HUES6 (cell line): Measurements from ENCODE around the gene FGF11.

Source experiments
- H3K27ac ChIP-seq: 2 replicates; pipeline ENCODE4 v1.7.0; 2013; ENCODE audit warnings: low read depth, mild to moderate bottlenecking, low read length, inconsistent platforms
- H3K27me3 ChIP-seq: 2 replicates; pipeline ENCODE4 v1.6.1; 2013; ENCODE audit warnings: low read length; ENCODE audit not compliant: control insufficient read depth, insufficient read depth
- H3K36me3 ChIP-seq: 2 replicates; pipeline ENCODE4 v1.6.1; 2013; ENCODE audit warnings: low read length; ENCODE audit not compliant: control insufficient read depth, insufficient read depth
- H3K4me1 ChIP-seq: 2 replicates; pipeline ENCODE4 v1.6.1; 2013; ENCODE audit warnings: low read length; ENCODE audit not compliant: control insufficient read depth, insufficient read depth
- H3K4me3 ChIP-seq: 2 replicates; pipeline ENCODE4 v1.5.1; 2013; ENCODE audit warnings: low read depth, low read length
- H3K9ac ChIP-seq: one replicate; pipeline ENCODE4 v1.6.1; 2013; ENCODE audit warnings: mild to moderate bottlenecking, low read length
- H3K9me3 ChIP-seq: 2 replicates; pipeline ENCODE4 v1.6.1; 2013; ENCODE audit warnings: low read depth, low read length; ENCODE audit not compliant: control insufficient read depth, insufficient read depth

FGF11 gene

DNA sequence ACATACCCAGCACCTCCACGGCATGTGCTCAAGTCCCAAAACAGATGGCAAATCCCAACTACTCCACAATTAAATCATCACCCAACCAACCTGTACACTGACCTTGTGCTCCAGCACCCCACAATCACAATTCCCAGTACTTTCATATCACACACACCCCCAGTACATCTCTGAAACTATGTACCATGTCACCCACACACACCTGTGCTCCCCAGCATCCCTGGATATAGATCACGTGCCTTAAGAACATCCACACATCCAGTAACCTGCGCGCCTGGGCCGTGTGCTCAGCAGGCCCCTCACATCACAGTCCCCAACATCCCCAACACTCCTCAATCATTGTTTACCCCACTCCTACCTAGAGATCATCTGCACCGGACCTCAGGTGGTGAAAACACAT lies 29.6 kb upstream of the FGF11 start:
- H3K9ac ChIP-seq, result no peak overlapping the region
- H3K27me3 ChIP-seq, result peaks cover 4% of the 10 kb centered on the region; the same call in 1 of the 2 replicates
- peaks cover 34% of the 10 kb centered on the region for H3K36me3 ChIP-seq
- H3K27ac ChIP-seq, result no peak overlapping the region
- H3K9me3 ChIP-seq, result no peaks in the 10 kb centered on the region
- H3K4me1 ChIP-seq, result peaks cover 22% of the 10 kb centered on the region
- no peak overlapping the region for H3K4me3 ChIP-seq

DNA sequence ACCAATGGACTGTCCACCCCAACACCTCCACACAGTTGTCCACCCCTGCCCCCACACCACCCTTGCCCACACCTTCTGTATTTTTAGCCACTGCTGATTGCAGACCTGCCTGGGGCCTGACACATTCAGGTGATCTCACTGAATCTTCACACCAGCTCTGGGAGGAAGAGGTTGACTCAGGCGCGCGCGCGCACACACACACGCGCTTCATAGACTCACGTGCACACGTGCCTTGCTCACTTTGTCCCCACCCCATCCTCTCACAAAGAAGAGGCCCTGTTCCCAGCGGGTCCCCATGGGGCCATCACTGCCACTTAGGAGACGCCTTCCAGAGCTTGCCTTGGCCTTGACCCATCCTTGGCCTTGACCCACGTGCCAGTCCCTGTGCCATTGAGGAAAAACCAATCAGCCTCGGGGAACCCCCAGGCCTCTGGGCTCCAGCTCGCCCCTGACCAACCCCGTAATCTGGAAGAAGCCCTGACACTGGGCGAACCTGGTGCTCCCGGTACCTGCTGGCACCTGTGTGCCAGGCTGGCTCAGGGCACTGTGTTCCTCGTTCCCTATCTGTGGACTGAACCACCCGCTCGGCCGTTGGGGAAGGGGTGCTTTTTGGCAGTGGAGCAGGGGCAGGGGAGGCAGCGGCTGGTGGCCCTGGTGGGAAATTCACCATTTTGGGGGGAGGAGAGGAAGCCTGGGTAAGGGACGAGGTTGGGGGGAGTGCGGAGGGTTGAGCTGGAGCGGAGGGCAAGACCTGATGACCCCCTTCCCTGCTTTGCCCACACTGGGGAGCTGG lies 28.5 kb upstream of the FGF11 start:
- Histone ChIP-seq H3K9me3 (no peaks in the 10 kb centered on the region), H3K27me3 (peaks cover 4% of the 10 kb centered on the region; the same call in 1 of the 2 replicates), H3K4me3 (no peak overlapping the region), H3K27ac (no peak overlapping the region), H3K4me1 (peaks cover 22% of the 10 kb centered on the region), H3K9ac (no peak overlapping the region), H3K36me3 (peaks cover 46% of the 10 kb centered on the region)

DNA sequence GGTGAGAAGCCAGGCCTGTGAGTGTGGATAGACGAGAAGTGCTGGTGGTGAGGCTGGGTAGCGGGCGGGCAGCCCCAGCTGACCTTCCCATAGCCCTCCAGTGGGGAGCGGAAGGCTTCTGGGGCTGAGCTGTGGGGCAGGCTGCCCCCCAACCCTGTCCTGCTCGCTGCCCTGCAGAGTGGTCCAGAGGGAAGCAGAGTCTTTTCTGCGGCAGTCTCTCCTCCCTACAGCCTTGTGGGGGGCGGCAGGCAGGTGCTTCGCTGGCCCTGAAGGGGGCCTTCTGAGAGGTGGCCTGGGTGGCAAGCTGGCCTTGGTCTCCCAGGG lies 27.9 kb upstream of the FGF11 start:
- H3K9ac ChIP-seq, result no peak overlapping the region
- peaks cover 18% of the 10 kb centered on the region for H3K4me1 ChIP-seq
- peaks cover 51% of the 10 kb centered on the region for H3K36me3 ChIP-seq
- peaks cover 4% of the 10 kb centered on the region; the same call in 1 of the 2 replicates for H3K27me3 ChIP-seq
- H3K9me3 ChIP-seq, result no peaks in the 10 kb centered on the region
- H3K27ac ChIP-seq, result no peak overlapping the region
- H3K4me3 ChIP-seq, result no peak overlapping the region

DNA sequence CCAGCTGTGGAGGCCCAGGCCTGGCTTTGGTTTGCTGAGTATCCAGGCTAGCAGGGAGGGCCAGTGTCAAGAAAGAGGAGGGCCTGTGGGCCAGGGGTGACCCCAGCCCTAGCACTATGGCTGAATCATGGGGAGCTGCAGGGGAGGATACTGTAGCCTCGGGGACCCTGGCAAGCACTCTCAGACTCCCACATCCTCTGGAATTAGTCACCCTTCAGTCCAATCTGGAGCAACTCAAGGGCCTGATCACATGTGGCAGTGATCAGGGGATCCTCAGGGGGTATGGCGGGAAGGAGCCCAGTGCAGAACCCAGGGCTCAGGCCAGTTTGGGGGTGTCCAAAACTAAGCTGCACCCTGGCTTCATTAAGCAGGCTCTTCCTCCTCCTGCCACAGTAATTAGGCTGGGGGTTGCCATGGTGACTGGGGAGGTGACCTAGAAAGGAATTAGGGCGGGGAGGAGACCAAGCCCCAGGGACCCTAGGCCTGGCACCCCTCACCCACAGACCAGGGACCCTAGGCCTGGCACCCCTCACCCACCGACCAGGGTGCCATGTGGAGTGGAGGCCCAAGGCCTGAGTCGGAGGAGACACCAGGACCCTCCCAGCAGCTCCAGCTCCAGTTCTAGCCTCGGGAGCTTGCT lies 25.8 kb upstream of the FGF11 start:
- Histone ChIP-seq H3K9ac (no peak overlapping the region), H3K9me3 (no peaks in the 10 kb centered on the region), H3K4me3 (no peak overlapping the region), H3K4me1 (0 out of 2 replicates have a peak, but pooled peaks cover 6% of the 10 kb centered on the region), H3K27ac (no peak overlapping the region), H3K36me3 (peaks cover 64% of the 10 kb centered on the region), H3K27me3 (peaks cover 3% of the 10 kb centered on the region; the same call in 1 of the 2 replicates)

DNA sequence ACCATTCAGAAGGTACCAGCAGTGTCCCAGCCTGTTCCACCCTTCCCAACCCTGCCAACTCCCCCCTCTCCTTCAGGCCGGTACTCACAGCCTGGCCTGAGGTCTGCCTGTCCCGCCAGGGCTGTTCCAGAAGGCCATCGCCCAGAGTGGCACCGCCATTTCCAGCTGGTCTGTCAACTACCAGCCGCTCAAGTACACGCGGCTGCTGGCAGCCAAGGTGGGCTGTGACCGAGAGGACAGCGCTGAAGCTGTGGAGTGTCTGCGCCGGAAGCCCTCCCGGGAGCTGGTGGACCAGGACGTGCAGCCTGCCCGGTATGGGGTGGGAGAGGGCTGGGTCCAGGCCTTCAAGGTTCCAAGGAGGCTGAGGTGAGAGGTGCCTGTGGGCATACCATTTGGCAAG lies 24.5 kb upstream of the FGF11 start:
- H3K36me3 ChIP-seq, result peaks cover 50% of the 10 kb centered on the region

DNA sequence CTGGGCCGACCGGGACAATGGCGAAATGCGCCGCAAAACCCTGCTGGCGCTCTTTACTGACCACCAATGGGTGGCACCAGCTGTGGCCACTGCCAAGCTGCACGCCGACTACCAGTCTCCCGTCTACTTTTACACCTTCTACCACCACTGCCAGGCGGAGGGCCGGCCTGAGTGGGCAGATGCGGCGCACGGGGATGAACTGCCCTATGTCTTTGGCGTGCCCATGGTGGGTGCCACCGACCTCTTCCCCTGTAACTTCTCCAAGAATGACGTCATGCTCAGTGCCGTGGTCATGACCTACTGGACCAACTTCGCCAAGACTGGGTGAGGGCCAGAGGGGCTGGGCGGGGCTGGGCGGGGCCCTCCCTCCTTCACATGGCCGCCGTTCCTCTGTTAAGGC lies 23.5 kb upstream of the FGF11 start:
- H3K4me3 ChIP-seq, result no peak overlapping the region
- H3K27ac ChIP-seq, result no peak overlapping the region
- H3K9me3 ChIP-seq, result no peaks in the 10 kb centered on the region
- H3K9ac ChIP-seq, result no peak overlapping the region
- peaks cover 41% of the 10 kb centered on the region for H3K36me3 ChIP-seq
- H3K27me3 ChIP-seq, result no peaks in the 10 kb centered on the region
- H3K4me1 ChIP-seq, result peaks cover 9% of the 10 kb centered on the region; the same call in 1 of the 2 replicates

More for the DNA sequence above, 24.5 kb upstream of the FGF11 start:
- no peak overlapping the region for H3K9ac ChIP-seq
- no peaks in the 10 kb centered on the region for H3K9me3 ChIP-seq
- H3K27ac ChIP-seq, result no peak overlapping the region
- no peak overlapping the region for H3K4me3 ChIP-seq
- no peaks in the 10 kb centered on the region for H3K27me3 ChIP-seq
- peaks cover 3% of the 10 kb centered on the region; the same call in 1 of the 2 replicates for H3K4me1 ChIP-seq

DNA sequence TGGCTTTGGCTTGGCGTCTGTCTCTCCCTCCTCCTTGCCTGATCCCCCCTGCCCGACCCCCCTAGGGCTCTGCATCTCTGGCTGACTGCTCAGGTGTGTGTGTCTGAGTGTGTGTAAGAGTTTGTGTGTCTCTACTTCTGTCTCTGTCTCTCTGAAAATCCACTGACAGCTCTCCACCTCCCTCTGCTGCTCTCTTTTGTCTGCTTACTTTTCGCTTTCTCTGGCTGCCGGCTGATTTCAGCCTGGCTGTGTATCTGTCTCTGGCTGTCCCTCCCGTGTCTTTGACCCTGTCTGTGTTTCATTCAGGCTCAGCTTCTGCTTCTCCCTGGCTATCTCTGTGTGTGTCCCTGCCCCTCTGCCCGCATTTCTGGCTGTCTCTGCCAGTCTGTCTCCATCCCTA lies 23.0 kb upstream of the FGF11 start:
- Histone ChIP-seq H3K27ac (no peak overlapping the region), H3K4me1 (peaks cover 9% of the 10 kb centered on the region; the same call in 1 of the 2 replicates), H3K4me3 (no peak overlapping the region), H3K36me3 (peaks cover 38% of the 10 kb centered on the region), H3K9me3 (no peaks in the 10 kb centered on the region), H3K27me3 (no peaks in the 10 kb centered on the region), H3K9ac (no peak overlapping the region)

DNA sequence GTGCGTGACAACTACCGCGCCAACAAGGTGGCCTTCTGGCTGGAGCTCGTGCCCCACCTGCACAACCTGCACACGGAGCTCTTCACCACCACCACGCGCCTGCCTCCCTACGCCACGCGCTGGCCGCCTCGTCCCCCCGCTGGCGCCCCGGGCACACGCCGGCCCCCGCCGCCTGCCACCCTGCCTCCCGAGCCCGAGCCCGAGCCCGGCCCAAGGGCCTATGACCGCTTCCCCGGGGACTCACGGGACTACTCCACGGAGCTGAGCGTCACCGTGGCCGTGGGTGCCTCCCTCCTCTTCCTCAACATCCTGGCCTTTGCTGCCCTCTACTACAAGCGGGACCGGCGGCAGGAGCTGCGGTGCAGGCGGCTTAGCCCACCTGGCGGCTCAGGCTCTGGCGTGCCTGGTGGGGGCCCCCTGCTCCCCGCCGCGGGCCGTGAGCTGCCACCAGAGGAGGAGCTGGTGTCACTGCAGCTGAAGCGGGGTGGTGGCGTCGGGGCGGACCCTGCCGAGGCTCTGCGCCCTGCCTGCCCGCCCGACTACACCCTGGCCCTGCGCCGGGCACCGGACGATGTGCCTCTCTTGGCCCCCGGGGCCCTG lies 22.2 kb upstream of the FGF11 start:
- H3K9ac ChIP-seq, result no peak overlapping the region
- H3K9me3 ChIP-seq, result no peaks in the 10 kb centered on the region
- H3K4me1 ChIP-seq, result peaks cover 9% of the 10 kb centered on the region; the same call in 1 of the 2 replicates
- no peaks in the 10 kb centered on the region for H3K27me3 ChIP-seq
- no peak overlapping the region for H3K4me3 ChIP-seq
- no peak overlapping the region for H3K27ac ChIP-seq
- H3K36me3 ChIP-seq, result peaks cover 38% of the 10 kb centered on the region

DNA sequence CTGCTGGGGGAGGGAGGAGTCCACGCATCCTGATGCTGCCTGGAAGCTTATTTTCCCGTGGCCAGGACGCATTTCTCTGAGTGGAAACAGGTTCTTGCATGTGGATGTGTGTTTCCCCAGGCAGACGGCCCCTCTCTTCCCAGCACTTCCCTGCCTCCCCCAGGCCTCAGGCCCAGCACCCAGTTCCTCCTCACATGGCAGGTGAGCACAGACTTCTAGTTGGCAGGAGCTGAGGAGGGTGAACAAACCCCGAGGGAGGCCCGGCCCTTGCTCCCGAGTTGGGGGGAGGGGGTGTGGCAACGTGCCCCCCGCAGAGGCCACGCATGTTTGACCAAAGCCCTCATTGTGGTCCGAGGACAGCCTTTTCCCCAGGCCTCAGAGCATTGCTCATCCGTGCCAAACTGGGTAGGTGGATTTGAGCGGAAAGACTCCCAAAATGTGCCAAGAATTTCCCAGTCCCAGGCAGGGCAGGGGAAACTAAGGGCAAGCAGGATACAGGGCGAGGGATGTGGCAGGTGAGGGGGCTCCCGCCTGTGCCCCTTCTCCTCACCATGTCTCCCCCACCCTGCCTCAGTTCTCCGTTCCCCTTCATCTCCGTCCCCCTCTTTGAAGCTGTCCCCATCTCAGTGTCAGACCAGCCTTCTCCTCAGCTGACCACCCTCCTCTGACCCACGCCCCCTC lies 20.7 kb upstream of the FGF11 start:
- peaks cover 6% of the 10 kb centered on the region; the same call in 1 of the 2 replicates for H3K4me1 ChIP-seq
- no peak overlapping the region for H3K4me3 ChIP-seq
- no peak overlapping the region for H3K27ac ChIP-seq
- peaks cover 33% of the 10 kb centered on the region for H3K36me3 ChIP-seq
- no peaks in the 10 kb centered on the region for H3K27me3 ChIP-seq
- H3K9me3 ChIP-seq, result no peaks in the 10 kb centered on the region
- no peak overlapping the region for H3K9ac ChIP-seq

DNA sequence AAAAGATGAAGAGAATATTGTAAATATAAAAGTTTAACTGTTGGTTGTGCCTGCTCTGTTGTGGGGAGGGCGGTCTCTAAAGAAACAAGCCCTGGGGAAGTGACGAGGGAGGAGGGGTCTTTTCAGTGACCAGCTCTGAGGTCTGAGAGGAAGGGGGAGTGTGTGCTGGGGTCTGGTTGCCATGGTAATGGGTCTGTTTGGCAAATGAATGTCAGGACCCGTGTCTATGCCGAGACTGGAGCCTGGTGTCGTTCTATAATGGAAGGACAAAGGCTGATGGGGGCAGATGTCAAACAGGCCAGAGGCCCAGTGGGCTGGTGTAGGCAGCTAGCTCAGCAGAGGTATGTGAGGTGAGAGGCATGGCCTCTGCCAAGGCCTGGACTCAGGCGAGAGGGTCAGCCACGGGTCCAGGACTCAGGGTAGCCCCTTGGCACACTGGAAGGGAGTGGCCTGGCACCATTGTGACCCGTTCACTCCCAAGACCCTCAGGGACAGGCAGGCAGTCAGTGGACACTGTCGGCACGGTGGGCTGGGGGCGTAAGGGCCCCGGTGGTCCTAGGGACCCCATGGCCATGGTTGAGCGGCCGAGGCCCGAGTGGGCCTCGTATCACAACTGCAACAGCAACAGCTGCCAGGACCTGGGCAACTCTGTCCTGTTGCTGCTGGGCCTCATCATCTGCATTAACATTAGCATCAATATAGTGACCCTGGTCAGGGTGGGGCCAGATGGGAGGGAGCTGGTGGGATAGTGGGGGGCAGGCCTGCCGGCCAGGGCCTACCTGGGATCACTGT lies 19.3 kb upstream of the FGF11 start, which contains the start of gene SPEM1:
Gene SPEM1, plus strand, starts transcription at position 506 of the 792 bp plus-strand sequence. Its CDS starts 61 bp downstream, at position 567.
- Histone ChIP-seq H3K4me1 (peaks cover 6% of the 10 kb centered on the region; the same call in 1 of the 2 replicates), H3K27ac (no peak within 1 kb of the TSS), H3K9ac (peak within 1 kb of the TSS; percentile 30), H3K9me3 (no peaks in the 10 kb centered on the region), H3K36me3 (peaks cover 28% of the 10 kb centered on the region), H3K4me3 (no peak within 1 kb of the TSS), H3K27me3 (no peaks in the 10 kb centered on the region)
